Effector memory CD8-positive, alpha-beta T cell (primary cell): ENCODE measurements around the gene SCYGR1.
"Not testable (repeated sequence)": the region's sequence is repeated elsewhere in the genome, so short reads cannot be mapped to it uniquely, and the experiment has no call there.

ENCODE experiments used
- ATAC-seq: fragments of 150-1000 bp; cut with Tn5 transposase; replicated peaks from 2 replicates; pipeline ENCODE4 v1.10.0; 2021; ENCODE audit warnings: mild to moderate bottlenecking, moderate library complexity
- DNase-seq, 3 experiments: peaks; one replicate each; pipeline ENCODE4 v3.0.0; 2021
- H3K27ac Mint-ChIP-seq, 2 donors: one replicate each; pipeline ENCODE4 v1.8.0; 2022; ENCODE audit warnings: mild to moderate bottlenecking in 2 of 2, mixed read lengths in 2 of 2, moderate library complexity in 2 of 2
- H3K27me3 Mint-ChIP-seq, 2 donors: one replicate each; pipeline ENCODE4 v1.8.0; 2022; ENCODE audit warnings: mixed read lengths in 2 of 2
- H3K36me3 Mint-ChIP-seq: one replicate; pipeline ENCODE4 v1.8.0; 2022; ENCODE audit warnings: mild to moderate bottlenecking, moderate library complexity, mixed read lengths; ENCODE audit not compliant: insufficient read depth
- H3K4me1 Mint-ChIP-seq, 2 donors: one replicate each; pipeline ENCODE4 v1.8.0; 2022; ENCODE audit warnings: low read depth in 2 of 2, mixed read lengths in 2 of 2
- H3K4me3 Mint-ChIP-seq, 2 donors: one replicate each; pipeline ENCODE4 v1.8.0; 2022; ENCODE audit warnings: mild to moderate bottlenecking in 2 of 2, mixed read lengths in 2 of 2, moderate library complexity in 2 of 2
- H3K9me3 Mint-ChIP-seq, 2 donors: one replicate each; pipeline ENCODE4 v1.8.0; 2022; ENCODE audit warnings: mixed read lengths in 2 of 2

SCYGR1 gene

DNA sequence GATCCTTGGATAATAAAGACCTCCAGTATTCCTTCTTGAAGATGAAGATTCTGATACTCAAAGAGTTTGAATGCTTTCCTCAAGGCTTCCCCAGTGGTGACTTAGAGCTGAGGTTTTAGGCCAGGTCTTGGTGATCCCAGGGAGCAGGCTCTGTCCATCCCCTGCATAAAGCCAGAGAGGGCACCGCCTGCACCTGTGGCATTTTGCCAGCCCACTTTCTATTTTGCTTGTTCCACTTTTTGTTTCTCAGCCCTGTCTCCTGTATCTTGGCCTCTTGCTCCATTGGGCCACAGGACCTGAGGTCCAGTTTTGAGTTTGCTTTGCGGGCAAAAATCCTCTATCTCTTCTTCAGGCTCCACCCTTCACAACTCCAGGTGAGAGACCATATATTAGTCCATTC lies 6.7 kb upstream of the SCYGR1 start:
- Mint-ChIP-seq H3K27me3 (peaks cover 0 to 41% of the 10 kb centered on the region in 2 donors), H3K4me1 (no peaks in the 10 kb centered on the region), H3K4me3 (no peak overlapping the region), H3K27ac (no peak overlapping the region), H3K9me3 (no peaks in the 10 kb centered on the region), H3K36me3 (no peaks in the 10 kb centered on the region)
- no peak for ATAC-seq
- DNase-seq = no peak

DNA sequence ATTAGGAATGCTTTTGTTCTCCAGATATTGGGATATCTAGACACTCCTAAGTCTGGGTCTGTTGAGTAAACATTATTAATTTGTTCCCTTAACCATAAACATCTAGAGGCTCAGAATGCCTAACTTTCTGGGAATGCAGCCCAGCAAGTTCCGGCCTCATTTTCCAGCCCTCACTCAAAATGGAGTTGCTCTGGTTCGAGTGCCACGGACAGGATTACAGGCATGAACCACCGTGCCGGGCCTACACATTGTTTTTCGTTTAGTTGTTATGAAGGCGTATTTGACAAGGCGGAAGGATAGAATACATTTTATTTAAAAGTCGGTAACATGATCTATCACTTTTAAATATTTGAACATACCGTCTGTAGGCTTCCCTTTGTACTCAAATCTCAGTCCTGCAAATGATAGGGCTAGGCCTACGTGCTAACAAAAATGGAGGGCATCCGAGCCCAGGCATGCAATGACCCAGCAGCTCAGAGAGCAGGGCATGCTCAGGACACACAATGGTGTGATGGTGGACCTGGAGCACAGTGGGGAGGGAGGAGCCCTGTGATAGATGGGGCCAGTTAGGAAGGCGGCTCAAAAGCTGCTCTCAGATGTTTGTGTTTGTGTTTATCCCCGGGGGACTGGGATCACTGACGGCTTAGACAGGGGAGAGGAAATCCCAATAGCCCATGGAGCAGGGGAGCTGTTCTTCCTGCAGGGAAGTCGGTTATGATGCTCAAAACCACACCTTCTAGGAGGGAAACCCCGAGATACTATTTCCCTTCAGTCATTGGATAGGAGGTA lies 2.9 kb upstream of the SCYGR1 start:
- ATAC-seq (no peak), DNase-seq (no peak)
- Mint-ChIP-seq H3K27me3 (peaks cover 7 to 46% of the 10 kb centered on the region in 2 donors), H3K4me3 (no peak overlapping the region), H3K4me1 (peaks cover 0 to 4% of the 10 kb centered on the region in 2 donors), H3K9me3 (no peaks in the 10 kb centered on the region), H3K36me3 (no peaks in the 10 kb centered on the region), H3K27ac (no peak overlapping the region)

DNA sequence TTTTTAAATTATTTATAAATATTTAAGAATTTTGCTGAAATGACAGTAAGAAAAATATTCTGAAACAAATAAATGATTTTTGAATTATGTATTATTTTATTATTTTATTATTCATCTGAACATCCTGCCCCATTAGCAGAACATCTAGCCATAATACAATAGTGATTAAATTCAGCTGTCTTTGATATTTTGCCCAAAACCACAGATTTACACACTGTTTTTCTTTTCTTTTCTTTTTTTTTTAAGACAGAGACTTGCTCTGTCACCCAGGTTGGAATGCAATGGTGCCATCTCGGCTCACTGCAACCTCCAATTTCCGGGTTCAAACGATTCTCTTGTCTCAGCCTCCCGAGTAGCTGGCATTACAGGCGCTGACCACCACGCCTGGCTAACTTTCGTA lies 1.9 kb upstream of the SCYGR1 start:
- H3K9me3 Mint-ChIP-seq = no peaks in the 10 kb centered on the region
- no peak for ATAC-seq
- no peak overlapping the region for H3K4me3 Mint-ChIP-seq
- DNase-seq = no peak
- H3K4me1 Mint-ChIP-seq = peaks cover 0 to 4% of the 10 kb centered on the region in 2 donors
- no peak overlapping the region for H3K27ac Mint-ChIP-seq
- peaks cover 11 to 52% of the 10 kb centered on the region in 2 donors for H3K27me3 Mint-ChIP-seq
- H3K36me3 Mint-ChIP-seq = no peaks in the 10 kb centered on the region

DNA sequence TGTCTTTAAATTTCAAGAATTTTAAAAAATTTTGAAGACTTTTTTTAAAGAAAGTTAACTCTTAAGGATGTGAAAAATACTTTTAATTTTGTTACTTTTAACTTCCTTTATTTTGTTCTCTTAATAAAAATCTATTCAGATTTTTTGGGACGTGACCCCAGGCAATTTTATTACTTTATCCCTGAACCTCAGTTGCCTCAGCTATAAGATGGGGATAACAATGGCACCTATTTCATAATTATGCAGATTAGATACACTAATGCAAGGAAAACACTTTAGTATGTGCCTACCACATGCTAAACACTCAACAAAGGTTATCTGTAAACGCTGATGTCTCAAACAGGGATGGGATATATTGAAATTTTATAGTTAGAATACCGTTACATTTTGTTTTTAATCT lies 1.5 kb upstream of the SCYGR1 start:
- DNase-seq = no peak
- Mint-ChIP-seq H3K27ac (no peak overlapping the region), H3K36me3 (no peaks in the 10 kb centered on the region), H3K4me3 (no peak overlapping the region), H3K27me3 (peaks cover 13 to 56% of the 10 kb centered on the region in 2 donors), H3K9me3 (no peaks in the 10 kb centered on the region), H3K4me1 (peaks cover 0 to 4% of the 10 kb centered on the region in 2 donors)
- no peak for ATAC-seq

DNA sequence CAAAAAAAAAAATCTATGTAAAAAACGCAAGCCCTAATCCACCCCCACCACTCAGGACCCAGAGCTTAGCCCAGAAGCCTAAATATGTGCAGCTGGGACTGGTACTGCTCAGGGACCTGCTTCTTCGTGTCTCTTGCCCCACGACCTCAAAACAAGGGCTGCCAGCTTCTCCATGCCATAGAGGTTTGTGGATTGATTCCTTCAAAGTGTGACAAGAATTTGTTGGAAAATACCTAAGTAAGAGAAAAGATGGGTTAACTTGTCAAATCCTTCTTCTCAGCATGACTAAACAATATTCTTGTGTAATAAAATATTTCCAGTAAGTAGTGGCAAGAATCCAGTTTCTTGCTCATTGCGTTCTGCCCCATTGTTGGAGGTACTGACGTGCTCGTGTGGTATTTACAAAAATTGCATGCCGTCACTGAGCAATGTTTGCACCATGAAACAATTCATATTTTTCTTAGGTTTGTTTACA lies 825 bp upstream of the SCYGR1 start:
- H3K4me3 Mint-ChIP-seq = no peak overlapping the region
- H3K36me3 Mint-ChIP-seq = no peaks in the 10 kb centered on the region
- DNase-seq = no peak
- H3K27me3 Mint-ChIP-seq = peaks cover 18 to 63% of the 10 kb centered on the region in 2 donors
- H3K9me3 Mint-ChIP-seq = no peaks in the 10 kb centered on the region
- no peak overlapping the region for H3K27ac Mint-ChIP-seq
- ATAC-seq = no peak
- peaks cover 0 to 4% of the 10 kb centered on the region in 2 donors for H3K4me1 Mint-ChIP-seq

DNA sequence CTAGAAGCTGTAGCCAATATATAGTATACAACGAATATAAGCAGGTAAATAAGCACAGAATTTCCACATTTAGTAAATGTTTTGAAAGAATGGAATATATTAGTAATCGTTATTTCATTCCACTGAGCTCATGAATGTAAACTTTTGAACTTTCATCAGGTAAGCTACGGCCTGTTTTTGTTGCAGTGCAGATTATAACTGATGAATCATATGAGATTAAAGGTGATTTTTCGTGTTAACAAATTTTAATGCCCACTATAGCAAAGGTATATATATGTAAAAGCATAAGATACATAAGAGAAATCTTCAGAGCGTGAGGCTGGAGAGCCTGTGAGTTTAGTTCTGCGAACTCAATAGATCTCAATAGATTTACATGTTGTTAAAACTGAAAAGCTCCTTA lies 1.1 kb downstream of the SCYGR1 start:
- Mint-ChIP-seq H3K36me3 (no peaks in the 10 kb centered on the region), H3K4me1 (peaks cover 0 to 4% of the 10 kb centered on the region in 2 donors), H3K9me3 (no peaks in the 10 kb centered on the region), H3K27me3 (peaks cover 25 to 69% of the 10 kb centered on the region in 2 donors), H3K4me3 (no peak overlapping the region), H3K27ac (no peak overlapping the region)
- DNase-seq (no peak), ATAC-seq (no peak)

DNA sequence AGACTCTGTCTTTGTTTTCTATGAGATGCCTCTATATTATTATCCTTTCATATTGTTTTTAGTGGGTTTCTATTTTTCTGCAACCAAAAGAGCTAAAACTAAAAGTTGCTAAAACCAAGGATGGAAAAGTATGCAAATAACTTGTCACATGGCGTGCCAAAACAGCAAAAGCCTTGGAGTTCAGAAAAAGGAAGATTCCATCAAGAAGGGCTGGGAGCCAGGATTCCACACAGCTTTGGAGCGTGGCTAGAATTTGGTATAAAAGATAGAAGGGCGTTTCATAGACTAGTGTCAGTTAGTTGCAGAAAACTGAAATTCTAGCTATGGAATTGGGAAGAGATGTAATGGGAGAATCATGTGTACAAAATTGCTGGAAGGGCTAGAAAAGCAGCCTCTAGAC lies 4.1 kb downstream of the SCYGR1 start:
- Mint-ChIP-seq H3K9me3 (no peaks in the 10 kb centered on the region), H3K36me3 (no peaks in the 10 kb centered on the region), H3K4me1 (peaks cover 0 to 4% of the 10 kb centered on the region in 2 donors), H3K27ac (no peak overlapping the region), H3K27me3 (peaks cover 36 to 81% of the 10 kb centered on the region in 2 donors), H3K4me3 (no peak overlapping the region)
- DNase-seq (no peak), ATAC-seq (no peak)

DNA sequence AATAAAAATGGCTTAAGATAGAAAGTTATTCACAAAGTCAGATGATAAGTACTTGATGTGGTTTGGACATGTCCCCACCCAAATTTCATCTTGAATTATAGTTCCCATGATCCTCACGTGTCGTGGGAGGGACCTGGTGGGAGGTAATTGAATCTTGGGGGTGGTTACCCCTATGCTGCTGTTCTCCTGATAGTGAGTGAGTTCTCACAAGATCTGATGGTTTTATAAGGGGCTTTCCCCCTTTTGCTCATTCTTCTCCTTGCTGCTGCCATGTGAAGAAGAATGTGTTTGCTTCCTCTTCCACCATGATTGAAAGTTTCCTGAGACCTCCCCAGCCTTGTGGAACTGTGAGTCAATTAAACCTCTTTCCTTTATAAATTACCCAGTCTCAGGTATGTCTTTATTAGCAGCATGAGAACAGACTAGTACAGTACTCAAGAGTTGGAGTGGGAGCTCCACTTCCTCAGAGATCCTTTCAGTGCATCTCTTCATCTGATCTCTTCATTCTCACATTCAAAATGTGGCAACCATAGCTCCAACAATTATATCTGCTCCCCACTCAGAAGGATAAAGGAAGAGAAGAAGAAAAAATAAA lies 5.4 kb downstream of the SCYGR1 start:
- not testable (repeated sequence) for ATAC-seq, H3K4me1 Mint-ChIP-seq, H3K36me3 Mint-ChIP-seq, DNase-seq, H3K9me3 Mint-ChIP-seq, H3K4me3 Mint-ChIP-seq
- Mint-ChIP-seq H3K27me3 (peaks cover 40 to 90% of the 10 kb centered on the region in 2 donors), H3K27ac (peak overlapping the region in 1 of 2 donors; percentile 1)

DNA sequence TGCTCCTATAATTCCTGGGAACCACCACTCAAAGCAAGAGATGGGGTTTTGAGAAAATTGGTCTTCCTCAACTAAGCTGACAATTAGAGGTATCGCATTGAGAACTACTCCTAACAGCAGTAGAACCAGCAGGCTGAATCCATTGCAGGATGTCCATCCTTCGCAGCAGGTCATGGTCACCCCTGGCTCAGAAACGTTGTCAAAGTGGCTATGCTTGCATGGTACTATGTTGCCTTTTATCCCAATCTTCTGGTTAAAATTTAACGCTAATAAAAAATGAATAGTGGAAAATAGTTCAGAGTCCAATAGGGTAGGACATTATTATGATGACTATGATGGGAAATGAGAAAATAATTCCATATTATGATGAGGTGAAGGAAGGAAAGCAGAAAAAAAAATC lies 8.7 kb downstream of the SCYGR1 start, which contains the start of gene TM4SF20:
Gene TM4SF20 (minus strand): TSS at position 212 of the 400 bp plus-strand sequence. CDS start 38 bp downstream, at position 174.
- H3K4me3 Mint-ChIP-seq = no peak within 1 kb of the TSS
- H3K27ac Mint-ChIP-seq = no peak within 1 kb of the TSS
- H3K36me3 Mint-ChIP-seq = no peaks in the 10 kb centered on the region
- no peak for ATAC-seq
- H3K27me3 Mint-ChIP-seq = peaks cover 32 to 77% of the 10 kb centered on the region in 2 donors
- H3K4me1 Mint-ChIP-seq = peaks cover 0 to 1% of the 10 kb centered on the region in 2 donors
- DNase-seq = no peak
- H3K9me3 Mint-ChIP-seq = no peaks in the 10 kb centered on the region

DNA sequence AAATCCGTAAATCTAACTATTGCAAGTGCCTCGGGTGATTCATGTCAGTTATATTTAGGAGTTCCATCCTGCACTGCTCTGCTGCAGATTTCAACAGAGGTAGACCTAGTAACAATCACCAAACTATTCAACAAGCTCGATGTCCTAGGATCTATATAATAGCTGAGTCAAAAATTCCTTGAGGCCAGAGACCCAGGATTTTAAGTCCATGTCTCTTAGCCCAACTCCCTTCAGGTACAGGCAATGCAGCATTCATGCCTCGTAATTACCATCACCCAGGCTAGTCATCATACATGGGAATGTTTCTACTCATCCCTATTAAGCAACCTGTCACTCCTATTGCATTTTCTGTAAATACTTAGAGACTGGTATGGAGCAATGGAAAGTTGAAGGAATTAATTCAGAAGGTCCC lies 9.4 kb downstream of the SCYGR1 start:
- ATAC-seq (no peak), DNase-seq (no peak)
- Mint-ChIP-seq H3K9me3 (no peaks in the 10 kb centered on the region), H3K27ac (no peak overlapping the region), H3K27me3 (peaks cover 26 to 71% of the 10 kb centered on the region in 2 donors), H3K4me1 (peaks cover 0 to 1% of the 10 kb centered on the region in 2 donors), H3K4me3 (no peak overlapping the region), H3K36me3 (no peaks in the 10 kb centered on the region)

DNA sequence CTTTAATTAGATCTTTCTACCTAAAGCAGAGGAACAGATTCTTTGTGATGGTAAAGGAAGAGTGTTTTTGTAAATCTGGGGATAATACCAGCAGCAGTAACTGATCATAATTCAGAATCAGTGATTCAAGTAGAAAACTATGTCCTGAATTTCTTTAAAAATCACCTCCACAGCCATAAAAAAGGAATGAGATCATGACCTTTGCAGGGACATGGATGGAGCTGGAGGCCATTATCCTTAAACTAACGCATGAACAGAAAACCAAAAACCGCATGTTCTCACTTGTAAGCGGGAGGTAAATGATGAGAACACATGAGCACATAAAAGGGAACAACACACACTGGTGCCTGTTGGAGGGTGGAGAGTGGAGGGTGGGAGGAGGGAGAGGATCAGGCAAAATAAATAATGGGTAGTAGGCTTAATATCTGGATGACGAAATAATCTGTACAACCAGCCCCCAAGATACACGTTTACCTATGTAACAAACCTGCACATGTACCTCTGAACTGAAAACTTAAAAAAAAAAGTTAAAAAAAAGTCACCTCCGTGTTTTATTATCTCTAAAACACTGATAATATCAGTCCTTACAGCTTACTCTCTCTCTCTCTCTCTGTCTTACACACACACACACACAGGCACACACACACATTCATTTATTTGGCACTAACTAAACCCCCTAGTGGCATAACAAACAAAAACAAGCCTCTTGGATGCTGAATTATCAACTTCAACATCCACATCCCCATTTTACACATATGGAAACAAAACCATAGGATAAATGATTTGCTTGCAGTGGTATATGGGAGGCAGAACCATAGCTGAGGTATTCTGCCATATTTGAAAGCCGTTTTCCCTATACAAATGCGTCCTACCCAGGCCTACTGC lies 10.0 kb downstream of the SCYGR1 start:
- Mint-ChIP-seq H3K4me3 (no peak overlapping the region), H3K4me1 (peaks cover 0 to 1% of the 10 kb centered on the region in 2 donors), H3K36me3 (no peaks in the 10 kb centered on the region), H3K27ac (no peak overlapping the region), H3K9me3 (no peaks in the 10 kb centered on the region), H3K27me3 (peaks cover 32 to 71% of the 10 kb centered on the region in 2 donors)
- DNase-seq (no peak), ATAC-seq (no peak)

DNA sequence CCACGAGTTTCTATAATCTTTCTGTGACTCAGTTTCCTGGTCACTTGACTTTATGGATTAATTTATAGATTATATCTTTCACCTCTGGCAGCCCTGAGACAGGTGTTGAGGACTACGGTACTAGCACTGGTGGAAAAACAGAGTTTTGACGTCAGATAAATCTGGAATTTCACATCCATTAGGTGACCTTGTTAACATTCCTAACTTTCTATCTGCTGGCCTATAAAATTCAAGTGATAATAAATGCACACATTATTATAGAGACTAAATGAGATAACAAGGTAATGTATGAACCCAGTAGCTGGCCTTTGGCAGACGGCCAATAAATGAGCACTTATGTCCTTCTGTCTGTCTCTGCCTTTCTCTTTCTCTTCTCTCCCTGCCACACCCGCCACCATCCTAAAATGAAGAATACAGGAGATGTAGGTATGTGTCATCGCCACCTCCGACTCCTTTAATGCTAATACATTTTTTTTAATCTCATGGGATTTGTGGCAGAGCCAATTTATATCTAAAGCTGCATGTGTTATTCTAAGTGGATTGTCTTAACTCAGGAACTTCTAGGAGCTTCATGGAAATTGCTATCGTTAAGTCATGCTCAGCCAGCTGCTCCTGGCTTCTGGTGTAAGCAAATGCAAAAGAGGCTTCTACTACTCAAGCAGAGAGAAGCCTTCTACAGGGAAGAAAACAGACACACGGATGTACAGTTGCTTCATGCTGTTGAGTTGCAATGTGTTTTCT lies 10.9 kb downstream of the SCYGR1 start:
- ATAC-seq (no peak), DNase-seq (no peak)
- H3K27me3 Mint-ChIP-seq = peaks cover 34 to 71% of the 10 kb centered on the region in 2 donors
- no peaks in the 10 kb centered on the region for H3K9me3 Mint-ChIP-seq
- H3K27ac Mint-ChIP-seq = no peak overlapping the region
- H3K4me3 Mint-ChIP-seq = no peak overlapping the region
- no peaks in the 10 kb centered on the region for H3K36me3 Mint-ChIP-seq
- H3K4me1 Mint-ChIP-seq = peaks cover 0 to 1% of the 10 kb centered on the region in 2 donors

DNA sequence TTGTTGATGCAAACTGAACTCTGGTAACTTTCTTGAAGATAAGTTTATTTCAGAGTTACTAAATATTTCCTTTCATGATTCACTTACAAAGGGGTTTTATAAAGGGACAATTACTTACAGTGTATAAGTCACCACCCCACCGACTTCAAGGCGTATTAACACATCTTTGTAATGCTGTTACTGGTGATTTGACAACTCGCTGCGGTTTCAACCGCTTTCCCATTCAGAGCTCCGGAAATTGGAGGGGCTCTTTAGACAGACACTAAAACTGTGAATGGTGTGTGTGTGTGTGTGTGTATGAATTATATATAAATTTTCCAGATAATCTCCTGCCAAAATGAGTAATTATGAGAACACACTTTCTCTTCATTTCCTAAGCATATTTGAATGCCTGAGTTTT lies 13.6 kb downstream of the SCYGR1 start:
- ATAC-seq = peak; percentile 62
- Mint-ChIP-seq H3K4me1 (peaks cover 0 to 1% of the 10 kb centered on the region in 2 donors), H3K27me3 (peaks cover 27 to 49% of the 10 kb centered on the region in 2 donors), H3K9me3 (no peaks in the 10 kb centered on the region), H3K27ac (peak overlapping the region in 1 of 2 donors; percentile 29), H3K36me3 (no peaks in the 10 kb centered on the region), H3K4me3 (no peak overlapping the region)
- DNase-seq = peak in 1 of 3 experiments; percentile 11
